SK-N-SH (cell line): ENCODE data around the gene ZNRD2. TPM values are rescaled to one million over a fixed set of nuclear protein-coding genes. Genes with fewer than 3 reads are reported as not detected.

Experiments used
- CTCF ChIA-PET: fragments of 300-600, 350-600 bp; formaldehyde crosslinking; extraction: SDS; loops from one replicate; lab custom pipeline; 2021; lab: Yijun Ruan, JAX
- POLR2A ChIA-PET: fragments of 350-600 bp; sonication (Branson Sonifier 250); formaldehyde crosslinking; extraction: SDS; loops from one replicate; lab custom pipeline; 2020; ENCODE audit warnings: antibody characterized with exemption, inconsistent platforms; lab: Yijun Ruan, JAX
- DNase-seq: peaks from one replicate; pipeline ENCODE4 v3.0.0; 2012
- H2AFZ ChIP-seq: fragments of 200-600 bp; sonication (generic); 2 replicates; pipeline ENCODE4 v1.8.1; 2016; ENCODE audit warnings: antibody characterized with exemption, mild to moderate bottlenecking, low read depth
- H3F3A ChIP-seq: fragments of 200-600 bp; sonication (generic); replicated peaks from 2 replicates; pipeline ENCODE3; 2016; ENCODE audit warnings: antibody characterized with exemption, mild to moderate bottlenecking; ENCODE audit not compliant: insufficient read depth
- H3K27ac ChIP-seq, 2 experiments: fragments of 200-500 bp in 1 of 2; fragments of 200-600 bp in 1 of 2; sonication (Bioruptor generic) in 1 of 2; sonication (generic), shearing (Covaris generic) in 1 of 2; 2 replicates each; pipeline versions ENCODE4 v1.5.1 to v1.6.1; 2014 to 2016; ENCODE audit warnings: low read depth in 2 of 2, inconsistent platforms in 1 of 2, low read length in 1 of 2, mild to moderate bottlenecking in 1 of 2, mixed read lengths in 1 of 2
- H3K27me3 ChIP-seq: fragments of 200-600 bp; sonication (generic), shearing (Covaris generic); 2 replicates; pipeline ENCODE4 v1.6.1; 2016; ENCODE audit warnings: mixed run types; ENCODE audit not compliant: insufficient read depth
- H3K36me3 ChIP-seq, 2 experiments: fragments of 200-500 bp in 1 of 2; fragments of 200-600 bp in 1 of 2; sonication (Bioruptor generic) in 1 of 2; sonication (generic) in 1 of 2; replicated peaks in 1 of 2; 2 replicates each; pipeline versions ENCODE3 to v1.5.1; 2014 to 2016; ENCODE audit warnings: low read length in 1 of 2, mild to moderate bottlenecking in 1 of 2; ENCODE audit not compliant: insufficient read depth in 2 of 2, control insufficient read depth in 1 of 2
- H3K4me1 ChIP-seq, 2 experiments: fragments of 200-500 bp in 1 of 2; fragments of 200-600 bp in 1 of 2; sonication (Bioruptor generic) in 1 of 2; sonication (generic), shearing (Covaris generic) in 1 of 2; 2 replicates each; pipeline versions ENCODE4 v1.5.1 to v1.6.1; 2014 to 2016; ENCODE audit warnings: low read depth in 1 of 2, low read length in 1 of 2, mixed run types in 1 of 2; ENCODE audit not compliant: insufficient read depth in 2 of 2, control insufficient read depth in 1 of 2
- H3K4me2 ChIP-seq: fragments of 200-600 bp; sonication (generic), shearing (Covaris generic); 2 replicates; pipeline ENCODE4 v1.6.1; 2017; ENCODE audit warnings: mixed run types
- H3K4me3 ChIP-seq, 2 experiments: fragments of 200-500 bp in 1 of 2; fragments of 200-600 bp in 1 of 2; sonication (Bioruptor generic) in 1 of 2; sonication (generic), shearing (Covaris generic) in 1 of 2; 2 replicates each; pipeline versions ENCODE4 v1.5.1 to v1.8.1; 2014 to 2016; ENCODE audit warnings: low read depth in 2 of 2, inconsistent platforms in 1 of 2, low read length in 1 of 2, mild to moderate bottlenecking in 1 of 2, mixed read lengths in 1 of 2, moderate library complexity in 1 of 2
- H3K79me2 ChIP-seq: fragments of 200-600 bp; sonication (generic); 2 replicates; pipeline ENCODE4 v1.8.1; 2017; ENCODE audit warnings: mild to moderate bottlenecking; ENCODE audit not compliant: insufficient read depth
- H3K9ac ChIP-seq: fragments of 200-600 bp; sonication (generic); 2 replicates; pipeline ENCODE4 v1.6.1; 2017; ENCODE audit warnings: mixed run types
- H3K9me2 ChIP-seq: fragments of 200-600 bp; sonication (generic); 2 replicates; pipeline ENCODE4 v1.6.1; 2017; ENCODE audit warnings: mixed run types
- H3K9me3 ChIP-seq: fragments of 200-600 bp; sonication (generic); 2 replicates; pipeline ENCODE4 v1.6.1; 2017; ENCODE audit warnings: mixed run types, mild to moderate bottlenecking, moderate library complexity
- H4K20me1 ChIP-seq: fragments of 200-600 bp; sonication (generic); 2 replicates; pipeline ENCODE4 v1.6.1; 2017; ENCODE audit warnings: mild to moderate bottlenecking, mixed run types; ENCODE audit not compliant: insufficient read depth
- CHD2 ChIP-seq: fragments of 150-350 bp; IDR thresholded peaks from 2 replicates; pipeline ENCODE4 v1.6.1; 2018; ENCODE audit warnings: low read length; ENCODE audit not compliant: partially characterized antibody
- ELF1 ChIP-seq: IDR thresholded peaks from 2 replicates; pipeline ENCODE4 v1.4.0; 2012
- FOXM1 ChIP-seq: IDR thresholded peaks from 2 replicates; pipeline ENCODE4 v1.4.0; 2012; ENCODE audit warnings: low read depth, mild to moderate bottlenecking
- GABPA ChIP-seq: IDR thresholded peaks from 2 replicates; pipeline ENCODE4 v1.4.0; 2012; ENCODE audit warnings: low read depth, mild to moderate bottlenecking
- POLR2AphosphoS5 ChIP-seq: IDR thresholded peaks from 2 replicates; pipeline ENCODE4 v1.6.1; 2012; ENCODE audit warnings: low read depth, low read length
- RAD21 ChIP-seq: IDR thresholded peaks from 2 replicates; pipeline ENCODE4 v1.6.1; 2012; ENCODE audit warnings: mild to moderate bottlenecking, low read length
- TEAD4 ChIP-seq: IDR thresholded peaks from 2 replicates; pipeline ENCODE4 v1.4.0; 2012; ENCODE audit warnings: mild to moderate bottlenecking, borderline replicate concordance; ENCODE audit not compliant: insufficient read depth
- YY1 ChIP-seq: IDR thresholded peaks from 2 replicates; pipeline ENCODE4 v1.4.0; 2012; ENCODE audit warnings: low read depth, mild to moderate bottlenecking
- WGBS: methylation state at CpG from one replicate; pipeline ENCODE4 v1.1.6; 2017; ENCODE audit warnings: low lambda C conversion rate; 5-methylcytosine and 5-hydroxymethylcytosine counted together
- polyA plus RNA-seq, 3 experiments: library from polyadenylated mRNA; depleted of rRNA; stranded (reverse); fragments of >200 nt; gene quantifications; 2 replicates each; pipeline ENCODE4 v1.2.3, GENCODE V29; 2012
- TF ChIP-seq, protein P1 (sequence below): fragments of 150-350 bp; IDR thresholded peaks from 2 replicates; pipeline ENCODE4 v1.6.1; 2017; ENCODE audit warnings: antibody characterized with exemption, low read length, low read depth, borderline replicate concordance
- TF ChIP-seq, protein P2 (sequence below): IDR thresholded peaks from 2 replicates; pipeline ENCODE4 v1.6.1; 2012; ENCODE audit warnings: mild to moderate bottlenecking, low read depth, low read length, moderate library complexity
- TF ChIP-seq, protein P3 (sequence below): IDR thresholded peaks from 2 replicates; pipeline ENCODE4 v1.4.0; 2012; ENCODE audit warnings: low read depth
- TF ChIP-seq, protein P4 (sequence below): IDR thresholded peaks from 2 replicates; pipeline ENCODE4; 2012

The ZNRD2 gene
- polyA plus RNA-seq, 1 of the 3 experiments (the other 2 are of a cell fraction): 78.1 TPM

DNA sequence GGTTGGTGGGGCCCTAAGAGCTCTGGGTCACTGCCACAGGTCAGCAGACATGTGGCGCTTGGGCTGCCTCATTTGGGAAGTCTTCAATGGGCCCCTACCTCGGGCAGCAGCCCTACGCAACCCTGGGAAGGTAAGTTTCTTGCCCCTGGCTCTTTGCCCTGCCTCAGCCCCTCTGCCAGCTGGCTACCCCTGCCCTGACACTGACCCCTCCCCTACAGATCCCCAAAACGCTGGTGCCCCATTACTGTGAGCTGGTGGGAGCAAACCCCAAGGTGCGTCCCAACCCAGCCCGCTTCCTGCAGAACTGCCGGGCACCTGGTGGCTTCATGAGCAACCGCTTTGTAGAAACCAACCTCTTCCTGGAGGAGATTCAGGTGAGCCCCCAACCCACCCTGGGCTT, 43.5 kb upstream of the ZNRD2 start:
- Histone ChIP-seq H3K9me3 (no peaks in the 10 kb centered on the region), H2AFZ (no peak overlapping the region), H3K36me3 (peaks cover 17 to 40% of the 10 kb centered on the region in 2 experiments), H3K9ac (no peak overlapping the region), H3K9me2 (no peaks in the 10 kb centered on the region), H3K4me3 (no peak overlapping the region), H3F3A (peaks cover 19% of the 10 kb centered on the region), H3K79me2 (peaks cover 30% of the 10 kb centered on the region), H3K27ac (no peak overlapping the region)
- POLR2A ChIA-PET: no interaction called here
- DNase-seq: peak; percentile 5
- WGBS: 98% methylated on average over 5 of the region's 8 CpGs
- TF ChIP-seq CHD2 (no peak), TEAD4 (no peak), POLR2AphosphoS5 (no peak), RAD21 (no peak), YY1 (no peak)
- TF ChIP-seq, all 33 proteins: peak for 0
- Histone ChIP-seq H3K4me1 (peaks cover 5 to 18% of the 10 kb centered on the region in 2 experiments; a peak in 3 of 4 replicates), H3K4me2 (peak overlapping the region; percentile 99), H3K27me3 (no peaks in the 10 kb centered on the region), H4K20me1 (peaks cover 13% of the 10 kb centered on the region; the same call in 1 of the 2 replicates)
- CTCF ChIA-PET: interaction anchor here (0.7 to 6.7 kb wide), 6 partner anchors 13 to 46 kb away, joined by 3 to 69 read pairs (median 4); partner anchors contain the start of gene FAM89B

DNA sequence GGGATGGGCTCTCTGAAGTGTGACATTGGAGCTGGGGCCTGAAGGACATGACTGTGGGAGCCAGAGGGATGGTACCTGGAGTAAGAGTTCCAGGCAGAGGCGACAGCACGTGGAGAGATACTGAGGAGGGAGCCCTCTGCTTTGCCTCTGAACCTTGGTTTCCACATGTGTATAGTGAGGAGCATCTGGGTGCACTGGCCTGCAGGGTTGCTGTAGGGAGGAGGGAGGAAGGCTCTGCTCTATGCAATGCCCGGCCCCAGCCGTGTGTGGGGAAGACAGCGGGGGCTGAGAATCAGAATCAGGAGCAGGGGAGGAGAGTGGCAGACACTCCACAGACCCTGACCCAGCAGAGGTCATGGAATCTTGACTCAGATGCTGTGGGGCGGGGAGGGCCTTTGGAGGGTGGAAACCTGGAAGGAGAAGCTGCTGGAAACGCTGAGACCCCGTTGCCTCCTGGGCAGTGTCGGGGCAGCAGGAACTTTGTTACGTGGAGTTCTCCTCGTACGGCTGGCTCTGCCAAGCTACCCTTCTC, 41.4 kb upstream of the ZNRD2 start:
- TF ChIP-seq, protein P1, sequence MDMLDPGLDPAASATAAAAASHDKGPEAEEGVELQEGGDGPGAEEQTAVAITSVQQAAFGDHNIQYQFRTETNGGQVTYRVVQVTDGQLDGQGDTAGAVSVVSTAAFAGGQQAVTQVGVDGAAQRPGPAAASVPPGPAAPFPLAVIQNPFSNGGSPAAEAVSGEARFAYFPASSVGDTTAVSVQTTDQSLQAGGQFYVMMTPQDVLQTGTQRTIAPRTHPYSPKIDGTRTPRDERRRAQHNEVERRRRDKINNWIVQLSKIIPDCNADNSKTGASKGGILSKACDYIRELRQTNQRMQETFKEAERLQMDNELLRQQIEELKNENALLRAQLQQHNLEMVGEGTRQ: no peak
- TF ChIP-seq ELF1: no peak
- no peak for TF ChIP-seq FOXM1
- TF ChIP-seq, protein P2, sequence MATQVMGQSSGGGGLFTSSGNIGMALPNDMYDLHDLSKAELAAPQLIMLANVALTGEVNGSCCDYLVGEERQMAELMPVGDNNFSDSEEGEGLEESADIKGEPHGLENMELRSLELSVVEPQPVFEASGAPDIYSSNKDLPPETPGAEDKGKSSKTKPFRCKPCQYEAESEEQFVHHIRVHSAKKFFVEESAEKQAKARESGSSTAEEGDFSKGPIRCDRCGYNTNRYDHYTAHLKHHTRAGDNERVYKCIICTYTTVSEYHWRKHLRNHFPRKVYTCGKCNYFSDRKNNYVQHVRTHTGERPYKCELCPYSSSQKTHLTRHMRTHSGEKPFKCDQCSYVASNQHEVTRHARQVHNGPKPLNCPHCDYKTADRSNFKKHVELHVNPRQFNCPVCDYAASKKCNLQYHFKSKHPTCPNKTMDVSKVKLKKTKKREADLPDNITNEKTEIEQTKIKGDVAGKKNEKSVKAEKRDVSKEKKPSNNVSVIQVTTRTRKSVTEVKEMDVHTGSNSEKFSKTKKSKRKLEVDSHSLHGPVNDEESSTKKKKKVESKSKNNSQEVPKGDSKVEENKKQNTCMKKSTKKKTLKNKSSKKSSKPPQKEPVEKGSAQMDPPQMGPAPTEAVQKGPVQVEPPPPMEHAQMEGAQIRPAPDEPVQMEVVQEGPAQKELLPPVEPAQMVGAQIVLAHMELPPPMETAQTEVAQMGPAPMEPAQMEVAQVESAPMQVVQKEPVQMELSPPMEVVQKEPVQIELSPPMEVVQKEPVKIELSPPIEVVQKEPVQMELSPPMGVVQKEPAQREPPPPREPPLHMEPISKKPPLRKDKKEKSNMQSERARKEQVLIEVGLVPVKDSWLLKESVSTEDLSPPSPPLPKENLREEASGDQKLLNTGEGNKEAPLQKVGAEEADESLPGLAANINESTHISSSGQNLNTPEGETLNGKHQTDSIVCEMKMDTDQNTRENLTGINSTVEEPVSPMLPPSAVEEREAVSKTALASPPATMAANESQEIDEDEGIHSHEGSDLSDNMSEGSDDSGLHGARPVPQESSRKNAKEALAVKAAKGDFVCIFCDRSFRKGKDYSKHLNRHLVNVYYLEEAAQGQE: no peak
- TF ChIP-seq, protein P3, sequence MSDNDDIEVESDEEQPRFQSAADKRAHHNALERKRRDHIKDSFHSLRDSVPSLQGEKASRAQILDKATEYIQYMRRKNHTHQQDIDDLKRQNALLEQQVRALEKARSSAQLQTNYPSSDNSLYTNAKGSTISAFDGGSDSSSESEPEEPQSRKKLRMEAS: no peak
- TF ChIP-seq, protein P4, sequence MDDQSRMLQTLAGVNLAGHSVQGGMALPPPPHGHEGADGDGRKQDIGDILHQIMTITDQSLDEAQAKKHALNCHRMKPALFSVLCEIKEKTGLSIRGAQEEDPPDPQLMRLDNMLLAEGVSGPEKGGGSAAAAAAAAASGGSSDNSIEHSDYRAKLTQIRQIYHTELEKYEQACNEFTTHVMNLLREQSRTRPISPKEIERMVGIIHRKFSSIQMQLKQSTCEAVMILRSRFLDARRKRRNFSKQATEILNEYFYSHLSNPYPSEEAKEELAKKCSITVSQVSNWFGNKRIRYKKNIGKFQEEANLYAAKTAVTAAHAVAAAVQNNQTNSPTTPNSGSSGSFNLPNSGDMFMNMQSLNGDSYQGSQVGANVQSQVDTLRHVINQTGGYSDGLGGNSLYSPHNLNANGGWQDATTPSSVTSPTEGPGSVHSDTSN: no peak
- no peak for TF ChIP-seq POLR2AphosphoS5
- TF ChIP-seq GABPA: no peak
- peaks cover 20 to 45% of the 10 kb centered on the region in 2 experiments for H3K36me3 ChIP-seq

More for the DNA sequence above, 41.4 kb upstream of the ZNRD2 start:
- peaks cover 30% of the 10 kb centered on the region for H3K79me2 ChIP-seq
- WGBS: 87% methylated on average over 12 of the region's 12 CpGs
- H3K9me2 ChIP-seq: no peaks in the 10 kb centered on the region
- no peaks in the 10 kb centered on the region for H3K27me3 ChIP-seq
- H2AFZ ChIP-seq: no peak overlapping the region
- no peak overlapping the region for H3K27ac ChIP-seq
- peaks cover 19% of the 10 kb centered on the region for H3F3A ChIP-seq
- no peak overlapping the region for H3K4me3 ChIP-seq
- H3K9ac ChIP-seq: no peak overlapping the region
- H3K9me3 ChIP-seq: no peaks in the 10 kb centered on the region
- DNase-seq: no peak
- peaks cover 13% of the 10 kb centered on the region; the same call in 1 of the 2 replicates for H4K20me1 ChIP-seq
- POLR2A ChIA-PET: interaction anchor here (1.0 kb wide), 1 partner anchor 23 kb away, joined by 3 read pairs; no protein-coding TSS in a partner anchor
- CTCF ChIA-PET: interaction anchor here (0.9 to 6.7 kb wide), 6 partner anchors 11 to 65 kb away, joined by 3 to 69 read pairs (median 6); partner anchors contain the start of gene ZNRD2
- H3K4me2 ChIP-seq: no peak overlapping the region
- H3K4me1 ChIP-seq: peaks cover 5 to 17% of the 10 kb centered on the region in 2 experiments; a peak in 3 of 4 replicates
